Endometrial microvascular endothelial cells (primary cell): ENCODE data around the gene RNF224. TPM values are rescaled to one million over a fixed set of nuclear protein-coding genes. Genes with fewer than 3 reads are reported as not detected.

Source experiments
- in situ Hi-C: cut with HindIII; loops from 2 replicates; pipeline ENCODE4 v1.10.0; 2017; ENCODE audit warnings: low sequenced_read_pairs, low pct_unique_long_range_greater_than_20kb; ENCODE audit errors: inconsistent ontology term
- total RNA-seq: library from RNA; depleted of rRNA; stranded (reverse); fragments of >200 nt; gene quantifications from one replicate; pipeline ENCODE4 v1.2.3, GENCODE V29; 2015; ENCODE audit errors: inconsistent ontology term

RNF224 gene
- total RNA-seq, 1 donor from 2014 or later: not detected

- in situ Hi-C loops: no loop called here
These were observed 20.7 kb upstream of the RNF224 start for GRCh38 chr9:137206602-137207001.

GRCh38 chr9:137211532-137211931 lies 15.8 kb upstream of the RNF224 start:
- in situ Hi-C loops: no loop called here

- in situ Hi-C loops: no loop called here
These were observed 14.8 kb upstream of the RNF224 start for GRCh38 chr9:137212520-137212919.

- in situ Hi-C loops: no loop called here
These were observed 13.9 kb upstream of the RNF224 start for GRCh38 chr9:137213160-137214060.

GRCh38 chr9:137214620-137215019 lies 12.7 kb upstream of the RNF224 start:
- in situ Hi-C loops: no loop called here

GRCh38 chr9:137215196-137215986 lies 11.9 kb upstream of the RNF224 start:
- in situ Hi-C loops: no loop called here

- in situ Hi-C loops: no loop called here
These were observed 10.9 kb upstream of the RNF224 start for GRCh38 chr9:137216188-137216965.

- in situ Hi-C loops: no loop called here
These were observed 9.8 kb upstream of the RNF224 start for GRCh38 chr9:137217276-137218211.

- in situ Hi-C loops: no loop called here
These were observed 9.0 kb upstream of the RNF224 start for GRCh38 chr9:137218212-137218753.

- in situ Hi-C loops: no loop called here
These were observed 8.5 kb upstream of the RNF224 start for GRCh38 chr9:137218754-137219271.

GRCh38 chr9:137219757-137220316 lies 7.5 kb upstream of the RNF224 start:
- in situ Hi-C loops: no loop called here

- in situ Hi-C loops: no loop called here
These were observed 6.8 kb upstream of the RNF224 start for GRCh38 chr9:137220317-137221094.

- in situ Hi-C loops: no loop called here
These were observed 6.2 kb upstream of the RNF224 start for GRCh38 chr9:137221095-137221505.

- in situ Hi-C loops: no loop called here
These were observed 5.7 kb upstream of the RNF224 start for GRCh38 chr9:137221506-137222111.

- in situ Hi-C loops: no loop called here
These were observed 4.9 kb upstream of the RNF224 start, which contains the start of gene RNF208 for GRCh38 chr9:137222190-137223077. RNF208 (minus strand) TSS chr9:137222240; CDS start chr9:137221212, 1,028 bp downstream.
